Adrenal gland (tissue), 12 donors: ENCODE data around the gene LIMS1. TPM values are rescaled to one million over a fixed set of nuclear protein-coding genes. Genes with fewer than 3 reads are reported as not detected.
"Not testable (repeated sequence)": the region's sequence is repeated elsewhere in the genome, so short reads cannot be mapped to it uniquely, and the experiment has no call there.

ENCODE experiments used
- DNase-seq, 7 donors: peaks; one replicate each; pipeline ENCODE4 v3.0.0-alpha.2; 2019 to 2020
- H3K27ac ChIP-seq, 5 donors: fragments of 200-600 bp; sonication (generic) in 4 of 5; 1 replicate in 3 of 5; 2 replicates in 2 of 5; pipeline versions ENCODE4 v1.5.1 to v1.8.0; 2016 to 2020; ENCODE audit warnings: mild to moderate bottlenecking in 1 of 5
- H3K27me3 ChIP-seq: fragments of 200-600 bp; 2 replicates; pipeline ENCODE4 v1.8.0; 2021
- H3K36me3 ChIP-seq, 2 donors: fragments of 200-600 bp; replicated peaks in 1 of 2; 1 replicate in 1 of 2; 2 replicates in 1 of 2; pipeline versions ENCODE4 v1.5.1 to v1.8.0; 2018 to 2022
- H3K4me1 ChIP-seq, 2 donors: fragments of 200-600 bp; replicated peaks in 1 of 2; 1 replicate in 1 of 2; 2 replicates in 1 of 2; pipeline versions ENCODE4 v1.5.1 to v1.8.0; 2018 to 2021
- H3K4me3 ChIP-seq, 4 donors: fragments of 200-600 bp; sonication (generic) in 3 of 4; one replicate each; pipeline ENCODE4 v1.5.1; 2016 to 2018
- H3K9me3 ChIP-seq, 3 donors: fragments of 200-600 bp; sonication (generic) in 1 of 3; replicated peaks in 1 of 3; 1 replicate in 2 of 3; 2 replicates in 1 of 3; pipeline versions ENCODE4 v1.5.1 to v1.8.0; 2016 to 2021
- WGBS, 4 donors: extraction: QIAGEN DNeasy Blood & Tissue Kit in 2 of 4; methylation state at CpG; one replicate each; pipeline versions ENCODE4 v1.1.5 to v1.1.7; 2013 to 2017; 5-methylcytosine and 5-hydroxymethylcytosine counted together
- intact Hi-C, 2 donors: fragments of 100-400 bp; cut with DNase I; formaldehyde crosslinking; loops; one replicate each; pipeline versions ENCODE4 v1.14.1 to v1.15.0; 2022 to 2023
- polyA plus RNA-seq, 3 donors: library from polyadenylated mRNA; stranded (reverse); fragments of 200-250 nt in 2 of 3; fragments of 350-450 nt in 1 of 3; fragmentation: Illumina TruSeq in 1 of 3; extraction: RNeasy Lipid Tissue Mini Kit (QIAGEN cat#74804) in 1 of 3; gene quantifications; one replicate each; pipeline ENCODE4 v1.2.3, GENCODE V29; 2013 to 2014
- total RNA-seq, 9 donors: library from RNA; depleted of rRNA in 4 of 9; stranded (reverse); fragments of >200 nt in 4 of 9; fragments of 120-200 nt in 1 of 9; fragmentation: NEBNext Ultra II Directional in 1 of 9; extraction: Animal tissue kit (Norgen Biotek cat#: 25700) in 1 of 9; gene quantifications; one replicate each; pipeline versions ENCODE4 v1.1.0 to v1.2.4, GENCODE V29; 2013 to 2023
- donor health status: healthy with polysubstance abuse.
- donor health status: Bipolar disorder and iron deficiency.
- donor health status: DM: yes; HTN: yes; CAD: no.
- donor health status: DM: no; HTN: no; CAD: no.
- donor health status: DM: no; HTN: no; CAD: no.
- donor health status: DM: yes; HTN: yes; CAD: no.

Gene LIMS1
- total and polyA plus RNA-seq, 12 donors, result 33.5 to 182 (median 111) TPM

DNA sequence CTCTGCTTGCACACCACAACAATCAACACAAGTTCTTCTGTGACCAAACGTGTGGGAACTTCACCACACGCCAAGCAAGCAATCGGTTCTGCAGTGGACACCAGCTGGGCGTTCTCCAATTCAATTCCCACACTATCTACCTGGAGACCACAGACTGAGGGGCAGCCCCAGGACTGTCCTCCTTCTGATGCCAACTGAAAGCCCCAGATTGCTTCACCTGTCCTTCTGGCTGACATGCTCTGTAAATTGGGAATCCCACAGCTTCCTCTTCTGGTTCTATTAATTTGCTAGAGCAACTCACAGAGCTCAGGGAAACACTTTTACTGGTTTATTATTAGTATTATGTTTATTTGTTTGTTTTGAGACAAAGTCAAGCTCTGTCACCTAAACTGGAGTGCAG, 131.7 kb downstream of the LIMS1 start:
- peaks cover 21 to 22% of the 10 kb centered on the region in 2 donors for H3K4me1 ChIP-seq
- 92 to 93% methylated on average over 2 of the region's 4 CpGs; no CpG with 5 or more reads in 2 of the 4 donors for WGBS, 4 donors

DNA sequence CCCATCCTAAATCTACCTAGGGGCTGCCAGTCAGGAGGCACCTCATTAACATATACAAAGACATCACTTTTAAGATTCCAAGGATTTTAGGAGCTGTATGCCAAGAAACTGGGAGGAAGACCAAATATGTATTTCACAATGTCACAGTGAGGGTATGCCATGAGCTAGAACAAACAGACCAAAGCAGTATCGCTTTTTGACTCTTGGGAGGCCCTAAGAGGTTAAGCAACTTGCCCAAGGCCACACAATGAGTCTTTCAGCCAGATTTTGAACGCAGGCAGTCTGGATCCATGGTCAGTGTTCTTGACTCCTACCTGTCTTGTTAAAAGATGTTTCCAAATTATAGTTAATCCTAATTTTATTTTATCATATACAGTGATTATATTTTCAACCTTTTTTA, 132.9 kb downstream of the LIMS1 start:
- DNase-seq, result peak in 6 of 7 donors; percentile 60 to 84 (median 71)
- H3K27me3 ChIP-seq, H3K9me3 ChIP-seq, intact Hi-C loops, H3K4me3 ChIP-seq, H3K36me3 ChIP-seq: not testable (repeated sequence)
- Histone ChIP-seq H3K27ac (peak overlapping the region in 2 of 5 donors; percentile 43 to 49), H3K4me1 (peaks cover 13 to 14% of the 10 kb centered on the region in 2 donors)
- whole genome bisulfite sequencing, 4 donors, result 31 to 43% (median 33%) methylated on average over 2 of the region's 2 CpGs

More for the DNA sequence above, 131.7 kb downstream of the LIMS1 start:
- H3K36me3 ChIP-seq, H3K4me3 ChIP-seq, H3K9me3 ChIP-seq, H3K27me3 ChIP-seq, H3K27ac ChIP-seq, DNase-seq, intact Hi-C loops: not testable (repeated sequence)

DNA sequence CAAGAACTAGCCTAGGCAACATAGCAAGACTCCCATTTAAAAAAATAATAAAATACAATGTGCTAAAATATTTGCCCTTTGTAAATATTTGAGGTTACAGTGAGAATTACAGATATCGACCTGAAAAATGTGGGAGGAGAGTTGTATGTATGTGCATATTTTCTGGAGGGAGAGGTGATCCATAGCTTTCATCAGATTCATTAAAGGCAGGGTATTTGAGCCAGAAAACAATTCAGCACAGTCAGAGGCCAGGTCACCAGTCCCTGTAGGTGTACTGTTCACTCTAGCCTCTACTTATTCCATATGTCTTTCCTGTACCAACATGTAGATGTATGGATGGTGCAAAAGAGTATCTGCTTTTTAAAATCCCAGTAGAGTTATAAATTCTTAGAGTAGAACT, 136.0 kb downstream of the LIMS1 start:
- H3K9me3 ChIP-seq, DNase-seq, H3K27ac ChIP-seq, H3K4me1 ChIP-seq, intact Hi-C loops, H3K36me3 ChIP-seq, H3K4me3 ChIP-seq, H3K27me3 ChIP-seq: not testable (repeated sequence)
- 82 to 100% (median 84%) methylated on average over 1 of the region's 1 CpG for WGBS, 4 donors

DNA sequence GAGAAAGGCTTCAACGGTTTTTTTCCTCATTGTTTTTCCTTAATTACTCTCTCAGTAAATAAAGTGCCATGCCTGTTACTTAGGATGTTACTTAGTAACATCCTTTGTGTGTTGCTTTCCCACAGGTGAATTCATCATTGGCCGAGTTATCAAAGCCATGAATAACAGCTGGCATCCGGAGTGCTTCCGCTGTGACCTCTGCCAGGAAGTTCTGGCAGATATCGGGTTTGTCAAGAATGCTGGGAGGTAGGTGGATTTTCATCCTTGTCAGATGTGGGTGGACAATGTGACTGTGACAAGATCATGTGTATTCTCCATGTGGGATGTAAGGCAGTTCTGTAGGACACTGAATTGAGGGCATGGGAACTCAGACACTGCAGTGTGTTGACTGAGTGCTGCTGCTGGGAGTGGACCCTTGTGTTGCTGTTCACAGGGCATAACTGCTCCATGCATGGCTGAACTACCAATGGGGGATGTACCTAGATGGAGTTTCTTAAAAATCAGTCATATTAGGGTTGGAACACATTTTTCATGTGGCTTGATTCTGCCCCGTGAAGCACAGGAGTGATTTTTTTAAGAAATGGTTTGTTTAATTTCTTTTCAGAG, 138.0 kb downstream of the LIMS1 start:
- 58 to 71% methylated on average over 1 to 2 of the region's 6 CpGs; no CpG with 5 or more reads in 2 of the 4 donors for WGBS, 4 donors

DNA sequence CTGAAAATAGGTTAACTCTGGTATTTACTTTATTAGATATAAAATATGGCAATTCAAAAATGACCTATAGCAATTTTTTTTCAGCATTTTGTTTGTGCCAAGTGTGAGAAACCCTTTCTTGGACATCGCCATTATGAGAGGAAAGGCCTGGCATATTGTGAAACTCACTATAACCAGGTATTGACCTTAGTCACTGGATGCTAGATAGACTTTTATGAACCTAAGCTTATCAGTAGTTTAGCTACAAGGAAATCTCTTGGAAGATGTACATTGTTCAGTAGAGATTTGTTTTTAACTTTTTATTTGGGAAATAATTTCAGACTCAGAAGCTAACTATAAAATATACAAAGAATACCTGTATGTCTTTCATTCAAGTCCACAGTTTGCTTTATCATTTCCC, 142.3 kb downstream of the LIMS1 start:
- H3K4me1 ChIP-seq, H3K27me3 ChIP-seq, H3K4me3 ChIP-seq, intact Hi-C loops, H3K27ac ChIP-seq, H3K9me3 ChIP-seq, DNase-seq: not testable (repeated sequence)
- WGBS, 4 donors, result 100% methylated on average over 1 of the region's 1 CpG; no CpG with 5 or more reads in 2 of the 4 donors
- peaks cover 0 to 29% of the 10 kb centered on the region in 2 donors for H3K36me3 ChIP-seq

More for the DNA sequence above, 138.0 kb downstream of the LIMS1 start:
- H3K4me3 ChIP-seq, H3K27me3 ChIP-seq, H3K9me3 ChIP-seq, intact Hi-C loops, H3K27ac ChIP-seq, DNase-seq, H3K4me1 ChIP-seq: not testable (repeated sequence)
- peaks cover 0 to 12% of the 10 kb centered on the region in 2 donors for H3K36me3 ChIP-seq

DNA sequence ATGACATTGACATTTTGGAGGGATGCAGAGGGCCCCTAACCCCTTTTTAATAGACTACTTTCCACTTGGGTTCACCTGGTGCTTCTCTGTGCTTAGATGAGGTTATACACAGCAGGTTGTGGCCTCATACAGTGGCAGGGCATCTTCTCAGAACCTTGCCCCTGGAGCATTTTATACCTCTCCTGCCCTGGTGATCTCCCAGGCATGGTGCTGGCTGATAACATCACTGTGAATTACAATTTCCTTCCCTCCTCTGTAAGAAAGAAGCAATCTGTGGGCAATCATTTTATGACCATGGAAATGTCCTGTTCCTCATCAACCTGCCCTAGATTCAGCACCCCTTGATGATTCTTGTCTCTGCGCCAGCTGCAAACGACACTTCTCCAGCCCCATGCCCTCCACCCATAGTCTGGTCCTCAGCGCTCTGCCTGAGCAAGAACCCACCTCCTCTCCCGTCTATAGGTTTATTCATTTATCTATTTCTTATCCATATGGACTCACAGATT, 143.0 kb downstream of the LIMS1 start:
- H3K4me1 ChIP-seq, H3K4me3 ChIP-seq, DNase-seq, H3K9me3 ChIP-seq, H3K27ac ChIP-seq, H3K27me3 ChIP-seq, intact Hi-C loops: not testable (repeated sequence)
- H3K36me3 ChIP-seq, result peaks cover 0 to 36% of the 10 kb centered on the region in 2 donors
- WGBS, 4 donors, result 71 to 87% (median 81%) methylated on average over 4 of the region's 4 CpGs

DNA sequence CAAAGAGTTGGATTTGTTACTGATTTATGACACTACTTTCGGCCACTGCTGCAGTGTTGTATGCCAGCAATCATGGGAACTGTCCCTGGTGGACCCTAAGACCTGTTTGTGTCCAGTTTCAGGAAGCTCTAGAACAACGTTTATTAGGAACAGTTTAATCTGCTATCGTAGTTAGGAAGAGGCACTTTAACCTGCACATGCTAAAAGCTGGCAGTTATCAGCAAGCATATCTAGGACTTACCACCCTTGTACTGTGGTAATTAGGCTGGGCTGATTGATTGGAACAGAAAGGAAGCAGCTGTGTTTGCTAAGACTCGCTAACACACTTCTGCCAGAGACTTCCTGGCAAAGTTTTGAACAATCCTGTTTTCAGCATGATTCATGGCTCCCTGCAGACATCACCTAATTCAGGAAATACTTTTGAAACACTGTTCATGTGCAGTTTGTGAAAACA, 144.0 kb downstream of the LIMS1 start:
- Histone ChIP-seq H3K36me3 (peaks cover 0 to 33% of the 10 kb centered on the region in 2 donors), H3K27ac (peak overlapping the region in 2 of 5 donors; percentile 30 to 38)
- H3K27me3 ChIP-seq, H3K4me1 ChIP-seq, H3K9me3 ChIP-seq, intact Hi-C loops, H3K4me3 ChIP-seq: not testable (repeated sequence)
- WGBS, 4 donors, result 35 to 48% (median 47%) methylated on average over 4 of the region's 4 CpGs
- DNase-seq, result peak in 1 of 7 donors; percentile 18

DNA sequence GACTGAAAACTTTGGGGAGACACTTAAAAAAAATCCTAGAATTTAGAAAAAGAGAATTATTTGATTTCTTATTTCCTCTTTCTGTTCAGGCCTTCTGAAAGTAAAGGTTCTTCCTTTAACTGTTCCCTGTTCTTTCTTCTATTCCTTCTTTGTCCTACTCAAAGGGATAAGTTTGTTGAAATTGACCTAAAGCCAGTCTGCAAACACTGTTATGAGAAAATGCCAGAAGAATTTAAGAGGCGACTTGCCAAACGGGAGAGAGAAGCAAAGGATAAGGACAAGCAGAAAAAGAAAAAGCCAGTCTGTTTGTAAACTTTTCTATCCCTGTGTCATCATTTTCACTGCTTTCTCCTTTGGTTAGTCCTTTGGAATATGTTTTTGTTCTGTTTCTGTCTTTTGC, 146.5 kb downstream of the LIMS1 start:
- DNase-seq, H3K27ac ChIP-seq, H3K9me3 ChIP-seq, H3K4me1 ChIP-seq, intact Hi-C loops, H3K4me3 ChIP-seq, H3K27me3 ChIP-seq: not testable (repeated sequence)
- WGBS, 4 donors, result 63% methylated on average over 2 of the region's 2 CpGs; no CpG with 5 or more reads in 3 of the 4 donors
- H3K36me3 ChIP-seq, result peaks cover 0 to 31% of the 10 kb centered on the region in 2 donors

DNA sequence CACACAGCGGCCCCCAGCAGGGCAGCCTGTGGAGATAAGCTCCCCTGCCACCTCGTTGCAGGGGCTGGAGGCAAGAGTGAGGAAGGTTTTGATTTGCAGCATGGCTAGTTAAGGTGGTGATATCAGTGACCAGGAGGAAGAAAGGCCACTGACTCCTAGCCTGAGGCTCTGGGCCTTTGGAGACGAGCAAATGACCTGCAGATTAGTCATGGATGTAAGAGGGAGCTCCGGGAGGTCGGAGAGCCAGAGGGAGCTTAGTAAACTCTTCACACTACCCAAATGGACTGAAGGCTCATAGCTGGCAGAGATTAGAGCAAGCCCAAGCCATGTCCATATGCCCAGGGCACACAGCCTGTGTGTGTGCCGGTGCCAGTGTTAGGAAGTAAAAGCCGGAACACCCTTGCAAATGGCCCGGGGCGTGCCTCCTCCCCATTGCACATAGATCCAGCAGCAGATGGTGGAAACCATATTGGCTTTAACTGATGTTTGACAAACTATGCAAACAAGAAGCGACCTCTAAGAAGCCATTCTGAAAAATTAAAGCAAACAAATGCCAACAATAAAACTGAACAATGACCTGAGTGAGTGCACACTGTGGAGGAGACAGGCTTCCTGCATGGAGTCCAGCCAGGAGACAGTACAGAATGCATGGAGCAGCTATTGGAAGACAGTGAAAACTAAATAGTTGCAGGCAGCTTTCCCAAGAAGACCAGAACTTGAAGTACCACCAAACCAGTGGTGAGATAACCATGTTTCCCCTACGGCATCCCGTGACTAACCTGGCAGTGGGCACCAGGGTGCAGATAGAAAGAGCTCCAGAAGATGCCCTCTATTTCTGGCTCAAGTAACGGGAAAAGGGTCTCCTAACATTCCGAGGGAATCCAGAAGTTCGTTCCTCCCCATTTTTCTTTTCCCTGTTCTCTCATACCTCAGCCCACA, 154.8 kb downstream of the LIMS1 start:
- H3K4me3 ChIP-seq, H3K4me1 ChIP-seq, H3K9me3 ChIP-seq, H3K36me3 ChIP-seq, DNase-seq, H3K27ac ChIP-seq, H3K27me3 ChIP-seq, intact Hi-C loops: not testable (repeated sequence)
- WGBS, 4 donors, result 71 to 96% (median 90%) methylated on average over 1 to 8 of the region's 15 CpGs

DNA sequence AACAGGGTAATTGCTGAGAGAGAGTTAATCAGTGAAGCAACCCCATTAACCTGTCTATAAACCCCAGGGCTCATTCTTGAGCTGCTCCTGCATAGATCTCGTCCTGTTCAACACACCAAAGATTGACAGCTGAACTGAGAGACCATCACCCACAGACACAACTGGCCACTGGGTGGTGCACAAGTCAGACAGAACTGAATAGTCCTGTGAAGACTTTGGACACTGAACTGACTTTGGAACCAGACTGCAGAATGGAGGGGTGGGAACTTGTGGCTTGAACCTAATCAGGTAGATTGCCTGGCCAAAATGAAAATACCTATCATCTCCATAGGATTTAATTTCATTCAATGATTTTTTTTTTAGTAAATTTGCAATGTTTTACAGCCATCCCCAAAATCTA, 155.7 kb downstream of the LIMS1 start:
- H3K9me3 ChIP-seq, H3K4me1 ChIP-seq, H3K27ac ChIP-seq, H3K4me3 ChIP-seq, H3K36me3 ChIP-seq, H3K27me3 ChIP-seq, DNase-seq, intact Hi-C loops: not testable (repeated sequence)
- no CpG with 5 or more reads among the region's 1 CpG for WGBS, 4 donors
